Adrenal gland (tissue), 5 donors: ENCODE measurements around the gene LUC7L.

Experiments used
- POLR2A ChIP-seq, 2 donors: fragments of 450-650 bp; IDR thresholded peaks; one replicate each; pipeline ENCODE4 v1.6.1; 2017; ENCODE audit warnings: antibody characterized with exemption in 2 of 2, mild to moderate bottlenecking in 2 of 2, moderate library complexity in 1 of 2
- TF ChIP-seq, protein P1 (sequence below), 6 experiments: fragments of 450-650 bp in 4 of 6; fragments of 200-600 bp in 2 of 6; sonication (generic) in 1 of 6; IDR thresholded peaks; 1 replicate in 5 of 6; 2 replicates in 1 of 6; pipeline versions ENCODE4 v1.5.1 to v1.8.0; 2016 to 2021; ENCODE audit warnings: antibody characterized with exemption in 6 of 6, mild to moderate bottlenecking in 2 of 6, moderate library complexity in 1 of 6
- donor health status: DM: no; HTN: no; CAD: no.

DNA sequence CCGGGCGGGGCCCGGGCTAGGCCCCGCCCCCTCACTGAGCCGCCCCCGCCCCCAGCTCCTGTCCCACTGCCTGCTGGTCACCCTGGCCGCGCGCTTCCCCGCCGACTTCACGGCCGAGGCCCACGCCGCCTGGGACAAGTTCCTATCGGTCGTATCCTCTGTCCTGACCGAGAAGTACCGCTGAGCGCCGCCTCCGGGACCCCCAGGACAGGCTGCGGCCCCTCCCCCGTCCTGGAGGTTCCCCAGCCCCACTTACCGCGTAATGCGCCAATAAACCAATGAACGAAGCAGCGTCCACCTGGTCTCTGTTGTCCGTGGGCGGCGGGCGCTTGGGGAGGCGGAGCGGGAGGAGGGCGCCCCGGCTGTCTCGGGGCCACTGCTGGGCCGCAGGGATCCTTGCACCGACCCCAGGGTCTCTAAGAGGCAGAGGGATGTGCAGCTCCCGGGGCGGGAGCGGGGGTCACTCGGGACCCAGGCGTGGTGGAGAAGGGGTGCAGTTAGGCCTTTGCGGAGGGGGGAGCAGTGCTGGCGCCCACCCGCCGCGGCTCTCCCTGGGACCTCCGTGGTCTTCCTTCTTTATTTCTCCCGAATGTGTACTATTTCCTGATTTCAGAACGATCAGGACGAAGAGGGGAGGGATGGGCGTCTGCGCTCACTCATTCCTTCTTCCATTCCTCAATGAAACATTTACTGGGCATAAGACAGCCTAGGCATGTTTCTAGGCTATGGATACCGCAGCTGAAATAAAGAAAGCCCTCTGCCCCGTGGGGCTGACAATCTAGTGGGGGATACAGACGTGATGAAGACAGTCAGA is 74.8 kb downstream of the LUC7L start:
- TF ChIP-seq, protein P1, sequence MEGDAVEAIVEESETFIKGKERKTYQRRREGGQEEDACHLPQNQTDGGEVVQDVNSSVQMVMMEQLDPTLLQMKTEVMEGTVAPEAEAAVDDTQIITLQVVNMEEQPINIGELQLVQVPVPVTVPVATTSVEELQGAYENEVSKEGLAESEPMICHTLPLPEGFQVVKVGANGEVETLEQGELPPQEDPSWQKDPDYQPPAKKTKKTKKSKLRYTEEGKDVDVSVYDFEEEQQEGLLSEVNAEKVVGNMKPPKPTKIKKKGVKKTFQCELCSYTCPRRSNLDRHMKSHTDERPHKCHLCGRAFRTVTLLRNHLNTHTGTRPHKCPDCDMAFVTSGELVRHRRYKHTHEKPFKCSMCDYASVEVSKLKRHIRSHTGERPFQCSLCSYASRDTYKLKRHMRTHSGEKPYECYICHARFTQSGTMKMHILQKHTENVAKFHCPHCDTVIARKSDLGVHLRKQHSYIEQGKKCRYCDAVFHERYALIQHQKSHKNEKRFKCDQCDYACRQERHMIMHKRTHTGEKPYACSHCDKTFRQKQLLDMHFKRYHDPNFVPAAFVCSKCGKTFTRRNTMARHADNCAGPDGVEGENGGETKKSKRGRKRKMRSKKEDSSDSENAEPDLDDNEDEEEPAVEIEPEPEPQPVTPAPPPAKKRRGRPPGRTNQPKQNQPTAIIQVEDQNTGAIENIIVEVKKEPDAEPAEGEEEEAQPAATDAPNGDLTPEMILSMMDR (IDR thresholded peaks at IDR 0.05) = no peak
- TF ChIP-seq POLR2A (IDR thresholded peaks at IDR 0.05) = no peak
